ENCODE data around the gene SURF1. TPM values are rescaled to one million over a fixed set of nuclear protein-coding genes. Genes with fewer than 3 reads are reported as not detected.

Gene SURF1
- total and polyA plus RNA-seq, 9 of the 15 experiments (the other 6 are each of a cell fraction or from before 2014, with no cell fraction given): 16.1 to 31.3 (median 20.9) TPM

GRCh38 chr9:133335924-133336811, 20.1 kb downstream of the SURF1 start, which contains the start of gene SURF6 (continued):
- TF ChIP-seq ZFX (CRISPR knock-in tag; IDR thresholded peaks at IDR 0.05): peak; percentile 79
- no peak for TF ChIP-seq BRCA1 (IDR thresholded peaks at IDR 0.05)
- TF ChIP-seq BRCA1 (CRISPR knock-in tag; IDR thresholded peaks at IDR 0.05): no peak
- TF ChIP-seq ZNF23 (CRISPR knock-in tag; IDR thresholded peaks at IDR 0.05): no peak
- no peak for TF ChIP-seq KAT2B (IDR thresholded peaks at IDR 0.05; ENCODE audit: low read depth, low read length)
- TF ChIP-seq ZNF431 (CRISPR knock-in tag; IDR thresholded peaks at IDR 0.05): peak; percentile 58; the same call in 1 of the 2 replicates
- TF ChIP-seq SMAD1 (IDR thresholded peaks at IDR 0.05; ENCODE audit: low read depth, low read length, partially characterized antibody): peak; percentile 39
- no peak for TF ChIP-seq BDP1 (IDR thresholded peaks at IDR 0.05; ENCODE audit: insufficient read depth, insufficient read length)
- TF ChIP-seq TFE3 (CRISPR knock-in tag; IDR thresholded peaks at IDR 0.05): no peak
- TF ChIP-seq MXI1 (IDR thresholded peaks at IDR 0.05; ENCODE audit: low read depth, low read length): peak; percentile 83
- TF ChIP-seq SMARCA5 (IDR thresholded peaks at IDR 0.05): no peak
- TF ChIP-seq MITF (IDR thresholded peaks at IDR 0.05): peak; percentile 42; the same call in 1 of the 2 replicates
- TF ChIP-seq PRMT5 (CRISPR knock-in tag; IDR thresholded peaks at IDR 0.05): no peak
- no peak for TF ChIP-seq HOXB6 (CRISPR knock-in tag; IDR thresholded peaks at IDR 0.05; ENCODE audit: borderline replicate concordance)
- no peak for TF ChIP-seq NR1H2 (CRISPR knock-in tag; IDR thresholded peaks at IDR 0.05)
- peak; percentile 95 for TF ChIP-seq TFAP4 (CRISPR knock-in tag; IDR thresholded peaks at IDR 0.05; ENCODE audit: borderline replicate concordance)
- TF ChIP-seq MED1 (CRISPR knock-in tag; IDR thresholded peaks at IDR 0.05; ENCODE audit: borderline replicate concordance): no peak
- no peak for TF ChIP-seq ARID1B (IDR thresholded peaks at IDR 0.05)
- peak; percentile 83; the same call in 1 of the 2 replicates for TF ChIP-seq CAMTA2 (CRISPR knock-in tag; conservative IDR thresholded peaks at IDR 0.05)
- no peak for TF ChIP-seq HMBOX1 (IDR thresholded peaks at IDR 0.05)
- TF ChIP-seq BCL6 (CRISPR knock-in tag; IDR thresholded peaks at IDR 0.05): no peak
- peak; percentile 73; the same call in 1 of the 2 replicates for TF ChIP-seq CREB3 (tag; conservative IDR thresholded peaks at IDR 0.05; ENCODE audit: low read depth)
- peak; percentile 78 for TF ChIP-seq NEUROD1 (IDR thresholded peaks at IDR 0.05; ENCODE audit: borderline replicate concordance, low read depth, low read length, partially characterized antibody)
